Body of pancreas (tissue), 4 donors: Measurements from ENCODE around the gene GLCCI1. TPM values are rescaled to one million over a fixed set of nuclear protein-coding genes. Genes with fewer than 3 reads are reported as not detected.

ENCODE experiments used
- ATAC-seq: fragments of 150-250 bp; one replicate; pipeline ENCODE4 v1.9.1; 2016
- DNase-seq, 4 donors: peaks; one replicate each; pipeline ENCODE4 v3.0.0-alpha.2; 2019
- H3K27ac ChIP-seq, 4 donors: fragments of 200-600 bp; sonication (generic); 1 replicate in 3 of 4; 2 replicates in 1 of 4; pipeline versions ENCODE4 v1.5.1 to v1.6.1; 2016 to 2019; ENCODE audit warnings: mild to moderate bottlenecking in 1 of 4, mixed read lengths in 1 of 4, moderate library complexity in 1 of 4
- H3K27me3 ChIP-seq, 2 donors: fragments of 200-600 bp; sonication (generic); one replicate each; pipeline ENCODE4 v1.6.0; 2016; ENCODE audit warnings: mild to moderate bottlenecking in 1 of 2
- H3K36me3 ChIP-seq, 2 donors: fragments of 200-600 bp; sonication (generic); replicated peaks in 1 of 2; 2 replicates each; pipeline ENCODE4 v1.5.1; 2016; ENCODE audit warnings: low read depth in 2 of 2; ENCODE audit not compliant: insufficient read depth in 1 of 2
- H3K4me1 ChIP-seq: fragments of 200-600 bp; sonication (generic); one replicate; pipeline ENCODE4 v1.6.0; 2016
- H3K4me3 ChIP-seq, 2 donors: fragments of 200-600 bp; sonication (generic); 1 replicate in 1 of 2; 2 replicates in 1 of 2; pipeline ENCODE4 v1.5.1; 2016 to 2019
- H3K9me3 ChIP-seq, 3 donors: fragments of 200-600 bp; sonication (generic); 1 replicate in 2 of 3; 2 replicates in 1 of 3; pipeline ENCODE4 v1.5.1; 2016
- POLR2A ChIP-seq, 3 donors: fragments of 450-650 bp; IDR thresholded peaks; one replicate each; pipeline ENCODE4 v1.6.1; 2016; ENCODE audit warnings: antibody characterized with exemption in 3 of 3, mild to moderate bottlenecking in 2 of 3
- WGBS, 2 donors: methylation state at CpG; one replicate each; pipeline ENCODE4 v1.1.5; 2017; 5-methylcytosine and 5-hydroxymethylcytosine counted together
- intact Hi-C: fragments of 100-400 bp; cut with DNase I; formaldehyde crosslinking; loops from one replicate; pipeline ENCODE4 v1.15.1; 2023
- total RNA-seq, 2 donors: library from RNA; depleted of rRNA; stranded (reverse); fragments of >200 nt; gene quantifications; one replicate each; pipeline ENCODE4 v1.1.0, GENCODE V29; 2016
- TF ChIP-seq, protein P1 (sequence below), 7 experiments: fragments of 450-650 bp in 4 of 7; fragments of 200-600 bp in 3 of 7; sonication (generic) in 3 of 7; IDR thresholded peaks; one replicate each; pipeline ENCODE4 v1.5.1; 2016 to 2019; ENCODE audit warnings: antibody characterized with exemption in 7 of 7

Gene GLCCI1
- total RNA-seq, 2 donors from 2014 or later: 5.9 to 8.3 TPM

GRCh38 chr7:7970531-7971307, 2.1 kb downstream of the GLCCI1 start:
- TF ChIP-seq, protein P1, sequence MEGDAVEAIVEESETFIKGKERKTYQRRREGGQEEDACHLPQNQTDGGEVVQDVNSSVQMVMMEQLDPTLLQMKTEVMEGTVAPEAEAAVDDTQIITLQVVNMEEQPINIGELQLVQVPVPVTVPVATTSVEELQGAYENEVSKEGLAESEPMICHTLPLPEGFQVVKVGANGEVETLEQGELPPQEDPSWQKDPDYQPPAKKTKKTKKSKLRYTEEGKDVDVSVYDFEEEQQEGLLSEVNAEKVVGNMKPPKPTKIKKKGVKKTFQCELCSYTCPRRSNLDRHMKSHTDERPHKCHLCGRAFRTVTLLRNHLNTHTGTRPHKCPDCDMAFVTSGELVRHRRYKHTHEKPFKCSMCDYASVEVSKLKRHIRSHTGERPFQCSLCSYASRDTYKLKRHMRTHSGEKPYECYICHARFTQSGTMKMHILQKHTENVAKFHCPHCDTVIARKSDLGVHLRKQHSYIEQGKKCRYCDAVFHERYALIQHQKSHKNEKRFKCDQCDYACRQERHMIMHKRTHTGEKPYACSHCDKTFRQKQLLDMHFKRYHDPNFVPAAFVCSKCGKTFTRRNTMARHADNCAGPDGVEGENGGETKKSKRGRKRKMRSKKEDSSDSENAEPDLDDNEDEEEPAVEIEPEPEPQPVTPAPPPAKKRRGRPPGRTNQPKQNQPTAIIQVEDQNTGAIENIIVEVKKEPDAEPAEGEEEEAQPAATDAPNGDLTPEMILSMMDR (IDR thresholded peaks at IDR 0.05): no peak
- no peak for TF ChIP-seq POLR2A (IDR thresholded peaks at IDR 0.05)
- 33 to 38% methylated on average over 7 of the region's 7 CpGs for WGBS, 2 donors
- Histone ChIP-seq H3K4me1 (no peaks in the 10 kb centered on the region), H3K4me3 (peak overlapping the region in 1 of 2 donors; percentile 21), H3K27ac (no peak overlapping the region), H3K36me3 (no peaks in the 10 kb centered on the region), H3K9me3 (no peaks in the 10 kb centered on the region), H3K27me3 (no peaks in the 10 kb centered on the region)
- intact Hi-C loops: no loop called here
- no peak for DNase-seq
- no peak for ATAC-seq

- DNase-seq (no peak), ATAC-seq (no peak)
- no peak for TF ChIP-seq POLR2A (IDR thresholded peaks at IDR 0.05)
- TF ChIP-seq, protein P1 (IDR thresholded peaks at IDR 0.05): no peak
- Histone ChIP-seq H3K27ac (no peak overlapping the region), H3K27me3 (no peaks in the 10 kb centered on the region), H3K4me3 (no peak overlapping the region), H3K4me1 (no peaks in the 10 kb centered on the region), H3K36me3 (no peaks in the 10 kb centered on the region), H3K9me3 (no peaks in the 10 kb centered on the region)
- 86 to 91% methylated on average over 9 of the region's 9 CpGs for WGBS, 2 donors
- intact Hi-C loops: no loop called here
Measured at GRCh38 chr7:7971308-7972040, 2.9 kb downstream of the GLCCI1 start.

GRCh38 chr7:7972128-7972527, 3.5 kb downstream of the GLCCI1 start:
- no peaks in the 10 kb centered on the region for H3K27me3 ChIP-seq
- intact Hi-C loops: no loop called here
- no peaks in the 10 kb centered on the region for H3K9me3 ChIP-seq
- TF ChIP-seq, protein P1 (IDR thresholded peaks at IDR 0.05): no peak
- TF ChIP-seq POLR2A (IDR thresholded peaks at IDR 0.05): no peak
- H3K4me3 ChIP-seq: no peak overlapping the region
- DNase-seq: no peak
- H3K36me3 ChIP-seq: no peaks in the 10 kb centered on the region
- H3K27ac ChIP-seq: no peak overlapping the region
- ATAC-seq: no peak
- H3K4me1 ChIP-seq: no peaks in the 10 kb centered on the region
- 71 to 86% methylated on average over 6 of the region's 6 CpGs for WGBS, 2 donors

GRCh38 chr7:7972922-7973594, 4.5 kb downstream of the GLCCI1 start:
- TF ChIP-seq POLR2A (IDR thresholded peaks at IDR 0.05): no peak
- TF ChIP-seq, protein P1 (IDR thresholded peaks at IDR 0.05): no peak
- ATAC-seq (no peak), DNase-seq (no peak)
- Histone ChIP-seq H3K27ac (no peak overlapping the region), H3K27me3 (no peaks in the 10 kb centered on the region), H3K36me3 (no peaks in the 10 kb centered on the region), H3K4me3 (no peak overlapping the region), H3K4me1 (no peaks in the 10 kb centered on the region), H3K9me3 (no peaks in the 10 kb centered on the region)
- 55 to 58% methylated on average over 2 of the region's 2 CpGs for WGBS, 2 donors
- intact Hi-C loops: no loop called here
